ENCODE measurements around the gene HDAC1. TPM values are rescaled to one million over a fixed set of nuclear protein-coding genes. Genes with fewer than 3 reads are reported as not detected.

Gene HDAC1
- polyA plus RNA-seq, 3 donors from 2014 or later, result 151 to 195 (median 169) TPM

- Mint-ChIP-seq H3K4me1 (peaks cover 25 to 37% of the 10 kb centered on the region in 2 donors), H3K36me3 (peaks cover 3 to 12% (median 7%) of the 10 kb centered on the region in 3 donors), H3K9me3 (no peaks in the 10 kb centered on the region), H3K4me3 (peak overlapping the region; percentile 60 to 79 (median 69)), H3K27ac (peak overlapping the region; percentile 63 to 94 (median 88)), H3K27me3 (ENCODE audit: low read depth in 3 of 3) (peaks cover 0 to 3% (median 0%) of the 10 kb centered on the region in 3 donors)
- DNase-seq, result peak; percentile 22 to 41 (median 38)
Observed at GRCh38 chr1:32321712-32322291, 29.9 kb downstream of the HDAC1 start.

GRCh38 chr1:32327204-32327603 is 35.3 kb downstream of the HDAC1 start:
- H3K27me3 Mint-ChIP-seq (ENCODE audit: low read depth in 3 of 3), result peaks cover 0 to 1% (median 0%) of the 10 kb centered on the region in 3 donors
- DNase-seq, result no peak
- H3K9me3 Mint-ChIP-seq, result no peaks in the 10 kb centered on the region
- no peak overlapping the region for H3K4me3 Mint-ChIP-seq
- peaks cover 22 to 52% (median 27%) of the 10 kb centered on the region in 3 donors for H3K36me3 Mint-ChIP-seq
- H3K4me1 Mint-ChIP-seq, result peaks cover 10 to 17% of the 10 kb centered on the region in 2 donors
- no peak overlapping the region for H3K27ac Mint-ChIP-seq

- Mint-ChIP-seq H3K36me3 (peaks cover 22 to 62% (median 30%) of the 10 kb centered on the region in 3 donors), H3K4me3 (no peak overlapping the region), H3K4me1 (peaks cover 13 to 17% of the 10 kb centered on the region in 2 donors), H3K27me3 (ENCODE audit: low read depth in 3 of 3) (peaks cover 0 to 4% (median 1%) of the 10 kb centered on the region in 3 donors), H3K9me3 (no peaks in the 10 kb centered on the region), H3K27ac (peak overlapping the region in 1 of 6 donors; percentile 8)
- DNase-seq, result no peak
Observed at GRCh38 chr1:32329931-32330466, 38.1 kb downstream of the HDAC1 start.

DNA sequence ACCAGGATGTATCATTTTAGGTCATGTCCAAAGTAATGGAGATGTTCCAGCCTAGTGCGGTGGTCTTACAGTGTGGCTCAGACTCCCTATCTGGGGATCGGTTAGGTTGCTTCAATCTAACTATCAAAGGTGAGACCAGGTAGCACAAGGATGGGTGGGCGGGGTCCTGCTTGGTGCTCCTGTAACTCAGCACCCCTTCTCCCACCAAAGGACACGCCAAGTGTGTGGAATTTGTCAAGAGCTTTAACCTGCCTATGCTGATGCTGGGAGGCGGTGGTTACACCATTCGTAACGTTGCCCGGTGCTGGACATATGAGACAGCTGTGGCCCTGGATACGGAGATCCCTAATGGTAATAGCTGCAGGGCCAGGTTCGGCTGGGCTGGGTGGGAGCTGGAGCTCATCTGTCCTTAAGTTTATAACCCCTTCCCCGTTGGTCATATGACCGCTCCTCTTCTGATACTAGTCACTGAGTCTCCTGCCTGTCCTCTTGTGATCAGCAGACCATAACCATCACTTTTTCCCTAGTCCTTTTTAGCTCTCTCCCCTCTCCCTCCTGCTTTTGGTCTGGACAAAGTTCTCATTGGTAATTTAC is 38.8 kb downstream of the HDAC1 start:
- peaks cover 0 to 4% (median 1%) of the 10 kb centered on the region in 3 donors for H3K27me3 Mint-ChIP-seq (ENCODE audit: low read depth in 3 of 3)
- no peak for DNase-seq
- no peaks in the 10 kb centered on the region for H3K9me3 Mint-ChIP-seq
- H3K4me1 Mint-ChIP-seq, result peaks cover 14 to 19% of the 10 kb centered on the region in 2 donors
- no peak overlapping the region for H3K27ac Mint-ChIP-seq
- no peak overlapping the region for H3K4me3 Mint-ChIP-seq
- H3K36me3 Mint-ChIP-seq, result peaks cover 22 to 55% (median 25%) of the 10 kb centered on the region in 3 donors

DNA sequence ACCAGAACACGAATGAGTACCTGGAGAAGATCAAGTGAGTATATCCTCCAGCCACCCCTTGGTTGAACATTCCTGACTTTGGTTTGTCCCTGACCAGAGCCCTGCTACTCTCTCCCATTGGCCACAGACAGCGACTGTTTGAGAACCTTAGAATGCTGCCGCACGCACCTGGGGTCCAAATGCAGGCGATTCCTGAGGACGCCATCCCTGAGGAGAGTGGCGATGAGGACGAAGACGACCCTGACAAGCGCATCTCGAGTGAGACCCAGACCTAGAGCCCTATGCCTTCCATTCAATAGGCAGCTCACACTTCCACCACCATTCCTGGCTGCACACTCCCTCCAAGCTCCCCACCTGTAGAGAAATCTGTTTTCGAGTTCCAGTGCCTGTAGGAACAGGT is 39.7 kb downstream of the HDAC1 start:
- peaks cover 22 to 55% (median 25%) of the 10 kb centered on the region in 3 donors for H3K36me3 Mint-ChIP-seq
- H3K27ac Mint-ChIP-seq, result peak overlapping the region in 2 of 6 donors; percentile 25 to 51
- peaks cover 14 to 19% of the 10 kb centered on the region in 2 donors for H3K4me1 Mint-ChIP-seq
- no peaks in the 10 kb centered on the region for H3K9me3 Mint-ChIP-seq
- H3K4me3 Mint-ChIP-seq, result no peak overlapping the region
- no peak for DNase-seq
- H3K27me3 Mint-ChIP-seq (ENCODE audit: low read depth in 3 of 3), result peaks cover 0 to 7% (median 1%) of the 10 kb centered on the region in 3 donors

GRCh38 chr1:32332290-32333079 is 40.6 kb downstream of the HDAC1 start:
- peaks cover 22 to 49% (median 24%) of the 10 kb centered on the region in 3 donors for H3K36me3 Mint-ChIP-seq
- no peak for DNase-seq
- H3K27ac Mint-ChIP-seq, result peak overlapping the region in 2 of 6 donors; percentile 13 to 51
- H3K4me3 Mint-ChIP-seq, result no peak overlapping the region
- peaks cover 2 to 12% (median 4%) of the 10 kb centered on the region in 3 donors for H3K27me3 Mint-ChIP-seq (ENCODE audit: low read depth in 3 of 3)
- peaks cover 23 to 28% of the 10 kb centered on the region in 2 donors for H3K4me1 Mint-ChIP-seq
- no peaks in the 10 kb centered on the region for H3K9me3 Mint-ChIP-seq

- H3K9me3 Mint-ChIP-seq, result no peaks in the 10 kb centered on the region
- peaks cover 2 to 15% (median 4%) of the 10 kb centered on the region in 3 donors for H3K27me3 Mint-ChIP-seq (ENCODE audit: low read depth in 3 of 3)
- H3K4me3 Mint-ChIP-seq, result peak overlapping the region in 4 of 5 donors; percentile 0 to 87 (median 78)
- peak overlapping the region in 5 of 6 donors; percentile 7 to 51 (median 39) for H3K27ac Mint-ChIP-seq
- DNase-seq, result no peak
- peaks cover 18 to 42% (median 19%) of the 10 kb centered on the region in 3 donors for H3K36me3 Mint-ChIP-seq
- H3K4me1 Mint-ChIP-seq, result peaks cover 30 to 37% of the 10 kb centered on the region in 2 donors
Observed at GRCh38 chr1:32333251-32333963, 41.5 kb downstream of the HDAC1 start.

DNA sequence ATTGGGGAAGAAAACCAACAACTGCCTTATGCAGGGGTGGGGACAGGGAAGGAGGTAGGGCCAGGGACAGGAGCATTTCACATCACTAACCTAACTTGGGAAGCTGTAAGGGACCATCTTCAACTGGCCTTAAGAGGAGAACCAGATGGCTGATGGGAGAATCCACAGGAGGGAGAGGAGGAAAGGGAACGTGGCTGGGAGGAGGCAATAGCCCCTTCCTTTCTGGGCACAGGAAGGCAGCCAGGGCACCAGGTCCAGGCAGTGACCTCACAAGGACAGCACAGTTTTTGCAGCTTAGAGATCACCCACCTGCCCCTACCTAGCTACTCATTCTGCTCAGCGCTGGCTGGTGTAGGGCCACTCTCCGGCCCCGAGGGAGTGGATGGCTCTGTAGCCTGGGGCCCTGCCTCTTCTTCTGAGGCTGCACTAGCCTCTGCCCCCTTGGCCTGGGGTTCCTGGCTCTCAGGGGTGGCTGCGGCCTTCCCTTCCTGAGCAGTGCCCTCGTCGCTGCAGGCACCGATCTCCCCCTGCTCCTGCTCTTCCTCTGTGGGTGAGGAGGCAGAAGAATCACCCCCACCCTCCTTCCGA is 42.5 kb downstream of the HDAC1 start:
- no peaks in the 10 kb centered on the region for H3K9me3 Mint-ChIP-seq
- H3K4me3 Mint-ChIP-seq, result peak overlapping the region; percentile 72 to 88 (median 87)
- no peak for DNase-seq
- peaks cover 2 to 15% (median 4%) of the 10 kb centered on the region in 3 donors for H3K27me3 Mint-ChIP-seq (ENCODE audit: low read depth in 3 of 3)
- H3K27ac Mint-ChIP-seq, result peak overlapping the region in 4 of 6 donors; percentile 12 to 46 (median 34)
- H3K36me3 Mint-ChIP-seq, result peaks cover 16 to 34% (median 17%) of the 10 kb centered on the region in 3 donors
- peaks cover 35 to 42% of the 10 kb centered on the region in 2 donors for H3K4me1 Mint-ChIP-seq

- peaks cover 35 to 42% of the 10 kb centered on the region in 2 donors for H3K4me1 Mint-ChIP-seq
- H3K27me3 Mint-ChIP-seq (ENCODE audit: low read depth in 3 of 3), result peaks cover 2 to 15% (median 3%) of the 10 kb centered on the region in 3 donors
- DNase-seq, result peak; percentile 51 to 65 (median 61)
- peak overlapping the region; percentile 84 to 88 (median 87) for H3K4me3 Mint-ChIP-seq
- H3K36me3 Mint-ChIP-seq, result peaks cover 13 to 28% (median 13%) of the 10 kb centered on the region in 3 donors
- peak overlapping the region in 5 of 6 donors; percentile 29 to 76 (median 71) for H3K27ac Mint-ChIP-seq
- H3K9me3 Mint-ChIP-seq, result no peaks in the 10 kb centered on the region
Observed at GRCh38 chr1:32334864-32335534, 43.1 kb downstream of the HDAC1 start.

DNA sequence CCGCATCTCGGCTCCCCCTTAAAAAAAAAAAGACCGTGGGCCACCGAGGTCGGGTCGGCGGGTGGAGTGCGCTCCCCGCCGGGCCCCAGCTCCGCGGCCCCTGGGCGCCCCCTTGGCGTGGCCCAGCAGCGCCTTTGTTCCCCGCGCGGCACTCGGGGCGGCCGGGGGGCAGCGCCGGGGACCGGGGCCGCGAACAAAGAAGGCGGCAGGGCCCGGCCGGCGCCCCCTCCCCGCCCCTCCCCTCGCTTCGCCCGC is 43.6 kb downstream of the HDAC1 start:
- Mint-ChIP-seq H3K9me3 (no peaks in the 10 kb centered on the region), H3K27me3 (ENCODE audit: low read depth in 3 of 3) (peaks cover 2 to 15% (median 2%) of the 10 kb centered on the region in 3 donors), H3K4me1 (peaks cover 35 to 42% of the 10 kb centered on the region in 2 donors), H3K27ac (no peak overlapping the region), H3K36me3 (peaks cover 13 to 27% (median 13%) of the 10 kb centered on the region in 3 donors), H3K4me3 (peak overlapping the region; percentile 84 to 88 (median 87))
- no peak for DNase-seq

- DNase-seq, result peak; percentile 81 to 85 (median 82)
- Mint-ChIP-seq H3K9me3 (no peaks in the 10 kb centered on the region), H3K4me1 (peaks cover 35 to 42% of the 10 kb centered on the region in 2 donors), H3K4me3 (peak within 1 kb of the TSS; percentile 84 to 88 (median 87)), H3K27me3 (ENCODE audit: low read depth in 3 of 3) (peaks cover 2 to 15% (median 2%) of the 10 kb centered on the region in 3 donors), H3K36me3 (peaks cover 10 to 21% (median 10%) of the 10 kb centered on the region in 3 donors), H3K27ac (peak within 1 kb of the TSS in 5 of 6 donors; percentile 29 to 76 (median 71))
Observed at GRCh38 chr1:32335790-32336590, 44.1 kb downstream of the HDAC1 start, which contains the start of gene MARCKSL1. MARCKSL1 (minus strand) TSS chr1:32336233; CDS start chr1:32336033, 200 bp downstream.
